ENCODE results near the gene ZDHHC8.

ZDHHC8 gene, protein sequence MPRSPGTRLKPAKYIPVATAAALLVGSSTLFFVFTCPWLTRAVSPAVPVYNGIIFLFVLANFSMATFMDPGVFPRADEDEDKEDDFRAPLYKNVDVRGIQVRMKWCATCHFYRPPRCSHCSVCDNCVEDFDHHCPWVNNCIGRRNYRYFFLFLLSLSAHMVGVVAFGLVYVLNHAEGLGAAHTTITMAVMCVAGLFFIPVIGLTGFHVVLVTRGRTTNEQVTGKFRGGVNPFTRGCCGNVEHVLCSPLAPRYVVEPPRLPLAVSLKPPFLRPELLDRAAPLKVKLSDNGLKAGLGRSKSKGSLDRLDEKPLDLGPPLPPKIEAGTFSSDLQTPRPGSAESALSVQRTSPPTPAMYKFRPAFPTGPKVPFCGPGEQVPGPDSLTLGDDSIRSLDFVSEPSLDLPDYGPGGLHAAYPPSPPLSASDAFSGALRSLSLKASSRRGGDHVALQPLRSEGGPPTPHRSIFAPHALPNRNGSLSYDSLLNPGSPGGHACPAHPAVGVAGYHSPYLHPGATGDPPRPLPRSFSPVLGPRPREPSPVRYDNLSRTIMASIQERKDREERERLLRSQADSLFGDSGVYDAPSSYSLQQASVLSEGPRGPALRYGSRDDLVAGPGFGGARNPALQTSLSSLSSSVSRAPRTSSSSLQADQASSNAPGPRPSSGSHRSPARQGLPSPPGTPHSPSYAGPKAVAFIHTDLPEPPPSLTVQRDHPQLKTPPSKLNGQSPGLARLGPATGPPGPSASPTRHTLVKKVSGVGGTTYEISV

DNA sequence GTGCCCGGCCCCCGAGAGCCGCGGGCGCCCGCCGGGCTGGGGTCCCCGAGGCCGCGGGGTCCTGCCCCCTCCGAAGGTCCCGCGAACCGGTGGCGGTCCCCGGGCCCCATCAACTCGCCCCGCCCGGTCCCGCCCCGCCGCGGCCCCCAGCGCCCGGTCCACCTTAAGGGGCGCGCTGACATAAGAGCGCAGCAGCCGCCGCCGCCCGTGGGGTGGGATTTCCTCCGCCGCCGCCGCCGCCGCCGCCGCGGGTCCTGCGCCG, at the start of gene ZDHHC8:
ZDHHC8 (plus strand) TSS at position 208 of the 262 bp plus-strand sequence. CDS start 144 bp downstream, outside the sequence.
- DNase-seq (ENCODE audit: low read depth in 2 of 2): no peak

DNA sequence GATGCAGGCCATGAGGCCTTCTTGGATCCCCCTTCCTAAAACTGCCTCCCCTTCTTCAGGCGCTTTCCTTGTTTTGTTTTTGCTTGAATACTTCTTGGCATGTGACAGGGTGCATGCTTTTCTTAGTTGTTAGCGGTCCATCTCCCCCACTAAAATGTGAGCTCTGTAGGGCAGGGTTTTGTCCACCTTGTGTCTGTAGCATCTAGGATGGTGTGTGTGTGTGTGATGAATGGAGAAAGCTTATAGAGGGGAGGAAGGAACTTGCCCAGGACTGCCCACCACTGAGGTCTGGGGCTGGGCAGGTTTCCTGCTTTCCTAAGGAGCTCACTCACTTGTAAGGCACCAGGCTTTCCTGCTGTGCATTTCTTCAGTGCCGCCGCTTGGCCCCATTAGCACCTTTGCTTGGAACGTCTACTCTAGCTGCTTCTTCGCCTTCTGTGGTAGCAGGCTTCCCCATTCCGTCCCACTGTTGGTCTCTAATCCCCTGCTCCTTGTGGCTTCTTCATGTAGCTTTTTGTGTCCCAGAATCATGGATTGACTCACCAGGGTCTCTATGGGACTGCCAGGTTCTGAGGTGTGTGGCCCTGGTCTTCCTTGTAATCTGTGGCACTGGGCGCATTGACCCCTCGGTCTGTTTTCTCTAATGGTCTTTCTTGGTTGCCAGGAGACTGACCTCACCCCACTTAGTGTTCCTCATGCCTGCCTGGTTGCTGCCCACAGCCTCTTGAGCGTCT, 48.3 kb upstream of the ZDHHC8 start:
- DNase-seq (ENCODE audit: low read depth in 2 of 2): no peak

GRCh38 chr22:20083891-20084546, 47.6 kb upstream of the ZDHHC8 start:
- no peak for DNase-seq (ENCODE audit: low read depth in 2 of 2)

DNA sequence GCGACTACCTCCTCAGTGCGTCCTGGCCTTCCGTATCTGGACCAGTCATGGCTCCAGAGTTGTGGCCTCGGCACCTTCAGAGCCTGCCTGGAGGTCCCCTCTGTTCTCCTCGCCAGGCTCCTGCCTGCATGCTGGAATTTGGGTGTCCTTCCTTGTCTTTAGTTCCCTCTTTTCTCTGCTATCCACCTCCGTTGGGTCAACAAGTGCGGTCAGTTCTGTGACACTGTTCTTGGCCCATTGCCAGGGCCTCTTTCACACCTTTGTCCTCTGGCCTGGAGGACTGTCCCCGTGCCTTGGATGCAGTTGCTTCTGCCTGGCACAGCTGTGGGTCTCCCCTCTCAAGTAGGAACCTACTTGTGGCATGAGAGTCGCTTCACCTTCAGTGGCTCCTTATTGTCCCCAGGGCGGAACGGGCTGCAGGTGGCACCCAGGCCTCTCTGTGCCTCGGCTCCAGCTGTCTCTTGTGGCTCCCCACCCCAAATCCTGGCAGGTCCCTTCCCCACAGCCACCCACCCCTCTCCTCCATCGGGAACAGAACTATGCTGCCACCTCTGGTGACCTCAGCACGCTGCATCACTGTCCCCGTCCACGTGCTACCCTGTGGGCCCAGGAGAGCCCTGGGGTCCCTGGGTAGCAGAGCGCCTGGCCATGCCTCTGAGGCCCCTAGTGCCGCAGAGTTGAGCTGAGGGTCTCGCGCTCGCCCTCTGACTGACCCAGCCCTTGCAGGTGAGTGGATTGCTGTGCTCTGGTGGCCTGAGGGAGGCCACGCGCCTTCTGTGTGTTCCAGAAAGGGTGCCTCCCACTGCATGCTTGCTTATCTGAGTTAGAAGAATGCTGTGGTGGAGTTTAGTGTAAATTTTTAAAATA, 46.8 kb upstream of the ZDHHC8 start:
- no peak for DNase-seq (ENCODE audit: low read depth in 2 of 2)

GRCh38 chr22:20085651-20086050, 46.0 kb upstream of the ZDHHC8 start:
- DNase-seq (ENCODE audit: low read depth in 2 of 2): no peak

GRCh38 chr22:20086101-20086599, 45.5 kb upstream of the ZDHHC8 start:
- DNase-seq (ENCODE audit: low read depth in 2 of 2): no peak

DNA sequence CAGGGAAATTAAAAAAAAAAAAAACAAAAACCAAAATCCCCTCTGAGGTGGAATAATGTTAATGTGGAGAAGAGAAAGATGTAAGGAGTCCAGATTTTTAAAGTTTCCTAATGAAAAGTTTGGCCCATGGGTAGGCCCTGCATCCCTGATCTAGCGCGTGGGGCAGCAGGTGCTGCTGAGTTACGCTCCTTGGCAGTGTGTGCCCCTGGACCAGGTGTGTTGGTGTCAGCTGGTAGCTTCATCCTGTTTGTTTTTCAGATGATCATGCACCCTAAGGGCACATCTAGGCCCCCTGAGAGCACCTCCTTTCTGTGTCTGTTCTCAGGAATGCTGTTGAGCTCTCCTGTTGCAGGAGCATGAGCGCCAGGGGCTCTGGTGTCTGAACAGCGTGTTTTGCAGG, 44.8 kb upstream of the ZDHHC8 start:
- no peak for DNase-seq (ENCODE audit: low read depth in 2 of 2)

DNA sequence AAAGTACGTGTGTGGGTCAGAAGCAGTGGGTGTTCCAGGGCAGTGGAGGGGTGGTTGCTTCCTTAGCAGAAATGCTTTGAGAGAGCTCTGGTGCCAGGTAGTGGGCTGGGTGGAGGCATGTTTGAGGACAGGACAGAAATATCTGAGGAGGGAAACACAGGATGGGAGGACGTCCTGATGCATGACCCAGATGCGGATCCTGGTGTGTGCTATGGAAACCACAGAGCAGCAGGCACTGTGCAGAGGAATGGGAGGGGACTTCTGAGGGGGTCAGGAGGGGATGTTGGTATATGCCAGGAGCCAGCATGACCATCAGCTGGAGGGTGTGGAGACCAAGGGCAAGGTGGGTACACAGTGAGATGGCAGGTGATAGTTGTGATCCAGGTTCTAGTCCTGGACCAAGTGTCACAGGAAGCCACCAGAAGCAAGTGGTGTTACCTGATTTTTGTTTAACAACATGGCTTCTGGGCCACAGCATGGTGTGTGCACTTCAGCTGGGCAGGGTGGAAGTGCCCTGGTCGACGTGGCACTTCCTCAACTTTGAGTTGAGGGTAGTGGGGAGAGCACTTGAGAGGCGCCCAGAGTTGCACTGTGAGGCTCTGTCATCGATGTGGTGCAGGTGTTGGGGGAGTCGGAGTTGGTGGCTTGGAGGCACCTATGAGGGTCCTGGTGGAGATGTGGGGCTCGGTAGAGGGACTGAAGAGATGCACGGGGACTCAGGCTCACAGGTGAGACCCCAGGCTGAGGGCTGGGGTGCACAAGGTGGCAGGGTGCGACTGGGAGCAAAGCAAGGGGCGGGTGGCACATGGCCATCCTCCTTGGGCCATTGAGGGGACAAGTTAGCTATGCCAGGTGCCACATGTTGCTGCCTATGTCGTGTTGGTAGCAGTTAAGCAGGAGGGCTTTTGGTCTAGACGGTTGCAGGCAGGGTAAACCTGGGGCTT, 44.0 kb upstream of the ZDHHC8 start:
- no peak for DNase-seq (ENCODE audit: low read depth in 2 of 2)

DNA sequence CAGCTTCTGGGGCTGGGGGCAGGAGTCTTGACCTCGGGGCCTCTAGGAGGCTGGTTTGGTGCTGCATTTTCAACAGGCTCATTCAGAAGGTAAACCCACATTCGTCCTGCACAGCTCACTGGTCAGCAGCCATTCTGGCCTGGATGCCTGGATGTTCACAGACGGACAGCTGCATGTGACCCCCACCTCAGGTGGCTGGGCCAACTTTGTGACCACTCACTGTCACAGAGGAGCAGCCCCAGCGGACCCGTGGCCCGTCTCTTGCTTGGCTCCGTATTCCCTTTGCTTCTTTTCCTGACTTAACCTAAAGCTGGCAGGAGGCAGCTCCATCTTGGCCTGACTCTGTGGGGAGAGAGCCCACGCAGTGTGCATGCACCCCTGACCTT, 43.3 kb upstream of the ZDHHC8 start:
- DNase-seq (ENCODE audit: low read depth in 2 of 2): no peak

DNA sequence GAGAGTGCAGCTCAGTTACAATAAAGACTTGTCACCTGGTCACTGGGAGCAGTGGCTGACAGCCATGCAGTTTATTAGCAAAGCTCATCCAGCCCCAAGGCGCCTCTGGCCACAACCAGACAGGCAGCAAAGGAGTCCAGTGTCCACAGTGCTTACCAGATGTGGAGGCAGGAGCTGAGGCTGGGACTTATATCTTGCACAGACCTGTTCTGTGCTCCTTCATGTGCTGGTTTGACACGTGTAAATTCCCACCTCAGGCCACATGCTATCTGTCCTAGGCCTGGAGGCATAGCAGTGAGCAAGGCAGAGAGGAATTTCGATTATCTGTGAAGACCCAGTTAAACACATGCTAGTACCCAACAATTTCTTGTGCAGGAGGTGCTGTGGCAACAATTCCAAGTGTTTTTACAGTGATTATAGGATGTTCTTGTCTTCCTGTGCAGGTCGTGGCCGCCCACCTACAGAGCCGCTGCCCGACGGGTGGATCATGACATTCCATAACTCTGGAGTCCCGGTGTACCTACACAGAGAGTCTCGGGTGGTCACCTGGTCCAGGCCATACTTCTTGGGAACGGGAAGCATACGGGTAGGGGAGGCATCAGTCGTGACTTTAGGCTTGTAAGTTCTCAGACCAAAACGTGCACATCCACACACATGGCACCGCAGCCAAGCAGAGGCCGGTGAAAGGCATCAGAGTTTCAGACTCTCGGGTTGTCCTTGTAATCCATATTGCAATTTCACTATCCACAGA, 42.2 kb upstream of the ZDHHC8 start:
- no peak for DNase-seq (ENCODE audit: low read depth in 2 of 2)

- DNase-seq (ENCODE audit: low read depth in 2 of 2): no peak
Measured at GRCh38 chr22:20089977-20090729, 41.5 kb upstream of the ZDHHC8 start.

GRCh38 chr22:20090730-20091240, 40.8 kb upstream of the ZDHHC8 start:
- DNase-seq (ENCODE audit: low read depth in 2 of 2): no peak

GRCh38 chr22:20091690-20092476, 39.7 kb upstream of the ZDHHC8 start:
- no peak for DNase-seq (ENCODE audit: low read depth in 2 of 2)

GRCh38 chr22:20092477-20092854, 39.1 kb upstream of the ZDHHC8 start:
- DNase-seq (ENCODE audit: low read depth in 2 of 2): no peak

DNA sequence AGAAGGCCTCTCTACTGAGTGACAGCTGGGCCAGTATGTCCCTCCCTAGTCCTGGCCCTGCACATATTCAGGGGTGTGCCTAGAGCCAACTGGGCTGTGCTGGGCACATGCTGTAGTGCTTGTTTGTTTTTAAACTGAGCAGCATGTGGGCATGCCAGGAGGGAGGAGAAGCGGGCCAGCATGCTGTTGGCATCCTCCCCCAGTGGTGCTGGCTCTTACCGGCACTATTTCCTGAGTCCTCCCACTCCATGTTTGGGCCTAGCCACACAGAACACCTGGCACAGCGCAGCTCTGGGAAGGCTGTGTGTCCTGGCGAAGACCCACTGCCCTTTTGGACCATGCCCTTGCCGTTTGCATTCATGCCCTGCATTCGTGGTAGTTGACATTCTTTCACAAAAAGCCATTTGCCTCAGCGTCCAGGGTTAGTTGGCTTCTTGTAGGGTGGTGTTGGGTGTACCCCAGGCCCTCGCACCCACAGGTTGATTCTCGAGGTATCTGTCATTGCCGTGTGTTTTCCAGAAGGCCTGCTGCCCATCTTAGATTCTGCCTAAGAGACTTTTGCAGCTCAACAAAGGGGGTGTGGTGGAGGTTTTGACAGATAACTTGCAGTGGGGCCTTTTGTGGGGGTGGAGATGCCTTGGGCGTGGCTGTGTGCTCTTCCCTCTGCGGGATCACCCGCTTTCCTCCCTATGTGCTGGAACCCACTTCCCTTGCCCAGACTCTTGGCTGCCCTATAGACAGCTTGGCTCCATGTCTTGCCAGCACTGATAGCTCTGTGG, 38.0 kb upstream of the ZDHHC8 start:
- no peak for DNase-seq (ENCODE audit: low read depth in 2 of 2)

GRCh38 chr22:20094197-20094807, 37.3 kb upstream of the ZDHHC8 start:
- no peak for DNase-seq (ENCODE audit: low read depth in 2 of 2)
